ENCODE measurements around the gene TAB2. TPM values are rescaled to one million over a fixed set of nuclear protein-coding genes. Genes with fewer than 3 reads are reported as not detected.
A peak's percentile ranks its signal among the peaks of the same experiment; 100 is the strongest.

The TAB2 gene
- total RNA-seq, 1 donor from 2014 or later, result 45.1 TPM

GRCh38 chr6:149271348-149272340, 45.9 kb upstream of the TAB2 start:
- H3K9me3 Mint-ChIP-seq, result peaks cover 3% of the 10 kb centered on the region
- no peak overlapping the region for H3K4me3 Mint-ChIP-seq
- no peaks in the 10 kb centered on the region for H3K4me1 Mint-ChIP-seq
- H3K27me3 Mint-ChIP-seq (ENCODE audit: low read depth), result no peaks in the 10 kb centered on the region
- no peak for TF ChIP-seq CTCF (conservative IDR thresholded peaks at IDR 0.05)
- H3K36me3 Mint-ChIP-seq (ENCODE audit: low read depth), result no peaks in the 10 kb centered on the region
- DNase-seq (ENCODE audit: low read depth, low spot score), result no peak
- H3K27ac Mint-ChIP-seq (ENCODE audit: unreplicated experiment), result no peak overlapping the region

DNA sequence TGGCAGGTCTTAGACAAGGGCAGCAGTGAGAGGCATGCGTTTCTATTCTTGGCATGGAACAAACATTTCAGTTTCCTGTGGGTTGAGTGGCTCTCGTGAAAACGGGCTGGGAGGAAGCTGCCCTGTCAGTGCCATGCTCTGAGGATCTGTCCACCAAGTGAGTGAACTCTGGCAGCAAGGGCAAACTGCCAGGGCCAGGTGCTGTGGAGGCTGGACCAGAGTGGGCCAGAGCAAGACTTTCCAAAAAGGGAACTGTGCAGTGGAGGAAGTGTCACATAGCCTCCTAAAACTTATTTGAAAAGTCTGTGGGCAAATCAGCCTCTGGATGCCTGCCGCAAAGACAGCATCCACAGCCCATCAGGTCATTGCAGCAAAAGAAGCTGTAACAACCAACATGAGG, 44.2 kb upstream of the TAB2 start:
- no peak for DNase-seq (ENCODE audit: low read depth, low spot score)
- peaks cover 3% of the 10 kb centered on the region for H3K9me3 Mint-ChIP-seq
- H3K4me3 Mint-ChIP-seq, result no peak overlapping the region
- no peaks in the 10 kb centered on the region for H3K27me3 Mint-ChIP-seq (ENCODE audit: low read depth)
- TF ChIP-seq CTCF (conservative IDR thresholded peaks at IDR 0.05), result no peak
- H3K27ac Mint-ChIP-seq (ENCODE audit: unreplicated experiment), result no peak overlapping the region
- no peaks in the 10 kb centered on the region for H3K36me3 Mint-ChIP-seq (ENCODE audit: low read depth)
- no peaks in the 10 kb centered on the region for H3K4me1 Mint-ChIP-seq

GRCh38 chr6:149275621-149276020, 41.9 kb upstream of the TAB2 start:
- H3K36me3 Mint-ChIP-seq (ENCODE audit: low read depth), result no peaks in the 10 kb centered on the region
- no peak for TF ChIP-seq CTCF (conservative IDR thresholded peaks at IDR 0.05)
- H3K4me3 Mint-ChIP-seq, result no peak overlapping the region
- DNase-seq (ENCODE audit: low read depth, low spot score), result no peak
- H3K9me3 Mint-ChIP-seq, result peaks cover 3% of the 10 kb centered on the region
- H3K27me3 Mint-ChIP-seq (ENCODE audit: low read depth), result peaks cover 2% of the 10 kb centered on the region
- H3K27ac Mint-ChIP-seq (ENCODE audit: unreplicated experiment), result no peak overlapping the region
- no peaks in the 10 kb centered on the region for H3K4me1 Mint-ChIP-seq

- H3K4me1 Mint-ChIP-seq, result no peaks in the 10 kb centered on the region
- peaks cover 3% of the 10 kb centered on the region for H3K9me3 Mint-ChIP-seq
- H3K27ac Mint-ChIP-seq (ENCODE audit: unreplicated experiment), result no peak overlapping the region
- H3K4me3 Mint-ChIP-seq, result no peak overlapping the region
- H3K36me3 Mint-ChIP-seq (ENCODE audit: low read depth), result no peaks in the 10 kb centered on the region
- peaks cover 2% of the 10 kb centered on the region for H3K27me3 Mint-ChIP-seq (ENCODE audit: low read depth)
- no peak for TF ChIP-seq CTCF (conservative IDR thresholded peaks at IDR 0.05)
- DNase-seq (ENCODE audit: low read depth, low spot score), result no peak
Measured at GRCh38 chr6:149277621-149278020, 39.9 kb upstream of the TAB2 start.

DNA sequence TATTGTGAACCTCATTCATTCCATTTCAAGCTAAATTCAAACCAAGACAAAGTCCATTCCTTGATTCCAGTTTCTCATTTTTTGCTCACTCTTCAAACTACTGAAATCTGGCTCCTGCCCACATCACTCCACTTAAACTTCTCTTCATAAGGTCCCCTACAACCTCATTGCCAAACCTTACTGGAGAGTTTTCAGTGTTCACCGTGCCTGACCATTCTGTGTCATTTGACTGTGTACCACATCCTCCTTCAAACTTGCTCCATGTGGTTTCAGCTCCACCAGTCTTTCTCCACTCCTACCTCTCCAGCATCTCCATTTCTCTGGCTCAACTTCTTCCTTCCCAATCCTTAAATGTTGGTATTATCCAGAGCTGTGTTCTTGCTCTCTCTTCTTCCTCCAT, 38.5 kb upstream of the TAB2 start:
- TF ChIP-seq CTCF (conservative IDR thresholded peaks at IDR 0.05), result no peak
- Mint-ChIP-seq H3K27me3 (ENCODE audit: low read depth) (peaks cover 2% of the 10 kb centered on the region), H3K36me3 (ENCODE audit: low read depth) (no peaks in the 10 kb centered on the region), H3K4me1 (no peaks in the 10 kb centered on the region), H3K4me3 (no peak overlapping the region), H3K9me3 (no peaks in the 10 kb centered on the region), H3K27ac (ENCODE audit: unreplicated experiment) (peak overlapping the region; percentile 15)
- DNase-seq (ENCODE audit: low read depth, low spot score), result no peak

All from neural crest cell (in vitro differentiated cells).